ENCODE data around the gene SRBD1.

Gene SRBD1

GRCh38 chr2:45470531-45470930 is 140.5 kb downstream of the SRBD1 start:
- no peaks in the 10 kb centered on the region for H3K27me3 ChIP-seq (replicated peaks; ENCODE audit: control insufficient read depth, insufficient read depth, low read length)
- TF ChIP-seq, protein P1, sequence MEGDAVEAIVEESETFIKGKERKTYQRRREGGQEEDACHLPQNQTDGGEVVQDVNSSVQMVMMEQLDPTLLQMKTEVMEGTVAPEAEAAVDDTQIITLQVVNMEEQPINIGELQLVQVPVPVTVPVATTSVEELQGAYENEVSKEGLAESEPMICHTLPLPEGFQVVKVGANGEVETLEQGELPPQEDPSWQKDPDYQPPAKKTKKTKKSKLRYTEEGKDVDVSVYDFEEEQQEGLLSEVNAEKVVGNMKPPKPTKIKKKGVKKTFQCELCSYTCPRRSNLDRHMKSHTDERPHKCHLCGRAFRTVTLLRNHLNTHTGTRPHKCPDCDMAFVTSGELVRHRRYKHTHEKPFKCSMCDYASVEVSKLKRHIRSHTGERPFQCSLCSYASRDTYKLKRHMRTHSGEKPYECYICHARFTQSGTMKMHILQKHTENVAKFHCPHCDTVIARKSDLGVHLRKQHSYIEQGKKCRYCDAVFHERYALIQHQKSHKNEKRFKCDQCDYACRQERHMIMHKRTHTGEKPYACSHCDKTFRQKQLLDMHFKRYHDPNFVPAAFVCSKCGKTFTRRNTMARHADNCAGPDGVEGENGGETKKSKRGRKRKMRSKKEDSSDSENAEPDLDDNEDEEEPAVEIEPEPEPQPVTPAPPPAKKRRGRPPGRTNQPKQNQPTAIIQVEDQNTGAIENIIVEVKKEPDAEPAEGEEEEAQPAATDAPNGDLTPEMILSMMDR (IDR thresholded peaks at IDR 0.05; ENCODE audit: insufficient read depth, low read length, poor library complexity, severe bottlenecking) = no peak
- no peak overlapping the region for H3K4me3 ChIP-seq (replicated peaks; ENCODE audit: low read depth, low read length)
- H3K36me3 ChIP-seq (ENCODE audit: control insufficient read depth, insufficient read depth, low read length) = no peaks in the 10 kb centered on the region
- DNase-seq (ENCODE audit: extremely low read depth, insufficient read length) = no peak

- DNase-seq (ENCODE audit: extremely low read depth, insufficient read length) = peak; percentile 9
- TF ChIP-seq, protein P1 (IDR thresholded peaks at IDR 0.05; ENCODE audit: insufficient read depth, low read length, poor library complexity, severe bottlenecking) = no peak
- H3K4me3 ChIP-seq (replicated peaks; ENCODE audit: low read depth, low read length) = no peak overlapping the region
Observed at GRCh38 chr2:45469314-45470099, 141.6 kb downstream of the SRBD1 start.

DNA sequence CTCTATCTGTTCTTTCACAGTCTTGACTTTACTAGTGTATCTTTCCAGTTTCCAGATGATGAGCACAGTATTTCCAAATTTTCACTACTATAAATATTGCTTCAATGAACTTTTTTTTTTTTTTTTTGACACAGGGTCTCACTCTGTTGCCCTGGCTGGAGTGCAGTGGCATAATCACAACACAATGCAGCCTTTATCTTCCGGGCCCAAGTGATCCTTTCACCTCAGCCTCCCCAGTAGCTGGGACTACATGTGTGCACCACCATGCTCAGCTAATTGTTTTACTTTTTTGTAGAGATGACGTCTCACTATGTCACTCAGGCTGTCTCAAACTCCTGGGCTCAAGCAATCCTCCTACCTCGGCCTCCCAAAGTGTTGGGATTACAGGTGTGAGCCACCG is 142.8 kb downstream of the SRBD1 start:
- TF ChIP-seq, protein P1 (IDR thresholded peaks at IDR 0.05; ENCODE audit: insufficient read depth, low read length, poor library complexity, severe bottlenecking) = no peak
- no peaks in the 10 kb centered on the region for H3K27me3 ChIP-seq (replicated peaks; ENCODE audit: control insufficient read depth, insufficient read depth, low read length)
- H3K36me3 ChIP-seq (ENCODE audit: control insufficient read depth, insufficient read depth, low read length) = no peaks in the 10 kb centered on the region
- DNase-seq (ENCODE audit: extremely low read depth, insufficient read length) = no peak
- no peak overlapping the region for H3K4me3 ChIP-seq (replicated peaks; ENCODE audit: low read depth, low read length)

More at GRCh38 chr2:45469314-45470099, 141.6 kb downstream of the SRBD1 start:
- Histone ChIP-seq H3K27me3 (replicated peaks; ENCODE audit: control insufficient read depth, insufficient read depth, low read length) (no peaks in the 10 kb centered on the region), H3K36me3 (ENCODE audit: control insufficient read depth, insufficient read depth, low read length) (no peaks in the 10 kb centered on the region)

- no peak for DNase-seq (ENCODE audit: extremely low read depth, insufficient read length)
- H3K4me3 ChIP-seq (replicated peaks; ENCODE audit: low read depth, low read length) = no peak overlapping the region
- TF ChIP-seq, protein P1 (IDR thresholded peaks at IDR 0.05; ENCODE audit: insufficient read depth, low read length, poor library complexity, severe bottlenecking) = no peak
Observed at GRCh38 chr2:45466053-45466452, 145.0 kb downstream of the SRBD1 start.

GRCh38 chr2:45460825-45461224 is 150.2 kb downstream of the SRBD1 start:
- H3K36me3 ChIP-seq (ENCODE audit: control insufficient read depth, insufficient read depth, low read length) = no peaks in the 10 kb centered on the region
- no peak overlapping the region for H3K4me3 ChIP-seq (replicated peaks; ENCODE audit: low read depth, low read length)
- TF ChIP-seq, protein P1 (IDR thresholded peaks at IDR 0.05; ENCODE audit: insufficient read depth, low read length, poor library complexity, severe bottlenecking) = no peak
- no peaks in the 10 kb centered on the region for H3K27me3 ChIP-seq (replicated peaks; ENCODE audit: control insufficient read depth, insufficient read depth, low read length)
- no peak for DNase-seq (ENCODE audit: extremely low read depth, insufficient read length)

More at GRCh38 chr2:45466053-45466452, 145.0 kb downstream of the SRBD1 start:
- Histone ChIP-seq H3K27me3 (replicated peaks; ENCODE audit: control insufficient read depth, insufficient read depth, low read length) (no peaks in the 10 kb centered on the region), H3K36me3 (ENCODE audit: control insufficient read depth, insufficient read depth, low read length) (no peaks in the 10 kb centered on the region)
